KMS-11 (cell line): ENCODE measurements around the gene AGAP4.
"Not testable (repeated sequence)": the region's sequence is repeated elsewhere in the genome, so short reads cannot be mapped to it uniquely, and the experiment has no call there.

Source experiments
- H2AFZ ChIP-seq: fragments of 200-600 bp; sonication (generic); 2 replicates; pipeline ENCODE4 v1.6.1; 2016; ENCODE audit warnings: antibody characterized with exemption, mixed run types, low read depth
- H3K27ac ChIP-seq: fragments of 200-600 bp; sonication (generic); 2 replicates; pipeline ENCODE4 v1.6.1; 2016; ENCODE audit warnings: mild to moderate bottlenecking, mixed run types
- H3K27me3 ChIP-seq: fragments of 200-600 bp; sonication (generic); 2 replicates; pipeline ENCODE4 v1.6.1; 2017; ENCODE audit warnings: mild to moderate bottlenecking, low read depth, mixed run types, moderate library complexity; ENCODE audit not compliant: insufficient read depth
- H3K36me3 ChIP-seq: fragments of 200-600 bp; sonication (generic); 2 replicates; pipeline ENCODE4 v1.6.1; 2017; ENCODE audit warnings: mild to moderate bottlenecking, mixed run types; ENCODE audit not compliant: insufficient read depth
- H3K4me1 ChIP-seq: fragments of 200-600 bp; sonication (generic); 2 replicates; pipeline ENCODE4 v1.6.1; 2016; ENCODE audit warnings: mild to moderate bottlenecking, low read depth, mixed run types; ENCODE audit not compliant: poor library complexity, severe bottlenecking
- H3K4me2 ChIP-seq: fragments of 200-600 bp; sonication (generic); 2 replicates; pipeline ENCODE4 v1.7.0; 2016; ENCODE audit warnings: mild to moderate bottlenecking, mixed run types
- H3K4me3 ChIP-seq: fragments of 200-600 bp; sonication (generic); IDR thresholded peaks from 2 replicates; pipeline ENCODE4 v1.6.1; 2017; ENCODE audit warnings: low read depth, low read length, mixed read lengths; ENCODE audit not compliant: insufficient read depth
- H3K79me2 ChIP-seq: fragments of 200-600 bp; sonication (generic); 2 replicates; pipeline ENCODE4 v1.6.1; 2016; ENCODE audit warnings: low read depth, mixed run types; ENCODE audit not compliant: insufficient read depth
- H3K9ac ChIP-seq: fragments of 200-600 bp; sonication (generic); 2 replicates; pipeline ENCODE4 v1.6.1; 2016; ENCODE audit warnings: mild to moderate bottlenecking, mixed run types
- H4K20me1 ChIP-seq: fragments of 200-600 bp; sonication (generic); 2 replicates; pipeline ENCODE4 v1.6.1; 2016; ENCODE audit warnings: mild to moderate bottlenecking, mixed run types; ENCODE audit not compliant: insufficient read depth

Gene AGAP4

GRCh38 chr10:45847400-45847799, at the start of gene AGAP4:
AGAP4 (minus strand) TSS chr10:45847500; CDS start chr10:45847347, 153 bp downstream.
- not testable (repeated sequence) for H3K36me3 ChIP-seq, H4K20me1 ChIP-seq, H3K4me3 ChIP-seq, H3K9ac ChIP-seq, H3K4me2 ChIP-seq, H3K79me2 ChIP-seq, H3K27ac ChIP-seq, H3K27me3 ChIP-seq, H2AFZ ChIP-seq, H3K4me1 ChIP-seq

DNA sequence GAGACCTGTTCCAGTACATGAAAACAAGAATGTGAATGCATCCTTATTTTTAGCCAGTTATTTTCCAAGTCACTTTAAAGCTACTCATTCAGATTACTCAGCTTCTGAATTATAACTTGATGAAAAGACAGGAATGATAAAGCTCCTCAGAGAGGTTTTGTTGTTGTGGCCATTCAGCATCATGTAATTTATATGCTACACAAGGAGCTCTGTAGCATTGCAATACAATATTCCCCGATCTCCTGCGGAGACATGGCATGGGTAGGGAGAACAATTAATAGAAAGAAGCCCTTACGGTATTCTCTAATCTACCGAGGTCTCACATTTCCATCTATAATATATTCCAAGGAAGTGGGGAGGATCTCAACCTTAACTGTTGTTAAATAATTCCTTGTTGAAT, 43.4 kb upstream of the AGAP4 start:
- not testable (repeated sequence) for H3K27ac ChIP-seq, H2AFZ ChIP-seq, H3K79me2 ChIP-seq, H3K4me1 ChIP-seq, H3K4me3 ChIP-seq, H4K20me1 ChIP-seq, H3K36me3 ChIP-seq, H3K4me2 ChIP-seq, H3K9ac ChIP-seq, H3K27me3 ChIP-seq

- not testable (repeated sequence) for H4K20me1 ChIP-seq, H3K27me3 ChIP-seq, H2AFZ ChIP-seq, H3K4me2 ChIP-seq, H3K79me2 ChIP-seq, H3K36me3 ChIP-seq, H3K9ac ChIP-seq, H3K4me3 ChIP-seq, H3K27ac ChIP-seq, H3K4me1 ChIP-seq
These were observed 42.4 kb upstream of the AGAP4 start for GRCh38 chr10:45889539-45890230.

- not testable (repeated sequence) for H3K36me3 ChIP-seq, H3K9ac ChIP-seq, H3K27me3 ChIP-seq, H3K4me2 ChIP-seq, H4K20me1 ChIP-seq, H3K79me2 ChIP-seq, H2AFZ ChIP-seq, H3K27ac ChIP-seq, H3K4me1 ChIP-seq, H3K4me3 ChIP-seq
These were observed 35.6 kb upstream of the AGAP4 start for GRCh38 chr10:45882880-45883279.

GRCh38 chr10:45865404-45865803, 18.1 kb upstream of the AGAP4 start:
- not testable (repeated sequence) for H3K36me3 ChIP-seq, H2AFZ ChIP-seq, H3K4me1 ChIP-seq, H3K9ac ChIP-seq, H4K20me1 ChIP-seq, H3K4me2 ChIP-seq, H3K27ac ChIP-seq, H3K27me3 ChIP-seq, H3K79me2 ChIP-seq, H3K4me3 ChIP-seq

GRCh38 chr10:45864264-45864663, 17.0 kb upstream of the AGAP4 start:
- H3K79me2 ChIP-seq, H4K20me1 ChIP-seq, H3K4me3 ChIP-seq, H3K36me3 ChIP-seq, H3K27me3 ChIP-seq, H3K9ac ChIP-seq, H3K4me2 ChIP-seq, H2AFZ ChIP-seq, H3K4me1 ChIP-seq, H3K27ac ChIP-seq: not testable (repeated sequence)

GRCh38 chr10:45863632-45864031, 16.3 kb upstream of the AGAP4 start:
- not testable (repeated sequence) for H3K9ac ChIP-seq, H3K27ac ChIP-seq, H2AFZ ChIP-seq, H3K4me1 ChIP-seq, H3K4me2 ChIP-seq, H4K20me1 ChIP-seq, H3K27me3 ChIP-seq, H3K79me2 ChIP-seq, H3K4me3 ChIP-seq, H3K36me3 ChIP-seq

DNA sequence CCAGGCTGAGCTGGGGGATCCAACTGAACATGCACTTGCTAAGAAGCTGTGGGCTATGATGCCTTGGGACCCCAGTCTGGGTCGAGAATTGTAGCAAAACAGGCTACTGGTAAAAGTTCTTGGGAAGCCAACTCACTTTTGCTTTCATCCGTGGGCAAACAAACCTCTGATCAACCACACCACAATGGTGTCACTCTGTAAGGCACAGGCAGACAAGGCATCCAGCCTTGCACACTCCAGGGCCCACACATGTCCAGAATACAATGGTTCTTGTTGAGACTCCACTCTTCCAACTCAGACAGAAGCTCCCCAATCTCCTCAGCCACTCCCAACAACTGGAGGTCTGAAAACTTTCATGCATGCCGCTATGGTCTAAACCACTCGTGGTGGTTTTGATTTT, 10.6 kb upstream of the AGAP4 start:
- H3K27me3 ChIP-seq, H3K36me3 ChIP-seq, H3K9ac ChIP-seq, H3K4me2 ChIP-seq, H4K20me1 ChIP-seq, H3K27ac ChIP-seq, H3K4me1 ChIP-seq, H3K4me3 ChIP-seq, H3K79me2 ChIP-seq, H2AFZ ChIP-seq: not testable (repeated sequence)

- H3K27me3 ChIP-seq, H3K36me3 ChIP-seq, H3K79me2 ChIP-seq, H3K4me2 ChIP-seq, H2AFZ ChIP-seq, H3K9ac ChIP-seq, H3K4me3 ChIP-seq, H3K4me1 ChIP-seq, H4K20me1 ChIP-seq: not testable (repeated sequence)
- H3K27ac ChIP-seq, result peak overlapping the region; percentile 40; the same call in 1 of the 2 replicates
These were observed 1.2 kb upstream of the AGAP4 start for GRCh38 chr10:45848467-45848866.

DNA sequence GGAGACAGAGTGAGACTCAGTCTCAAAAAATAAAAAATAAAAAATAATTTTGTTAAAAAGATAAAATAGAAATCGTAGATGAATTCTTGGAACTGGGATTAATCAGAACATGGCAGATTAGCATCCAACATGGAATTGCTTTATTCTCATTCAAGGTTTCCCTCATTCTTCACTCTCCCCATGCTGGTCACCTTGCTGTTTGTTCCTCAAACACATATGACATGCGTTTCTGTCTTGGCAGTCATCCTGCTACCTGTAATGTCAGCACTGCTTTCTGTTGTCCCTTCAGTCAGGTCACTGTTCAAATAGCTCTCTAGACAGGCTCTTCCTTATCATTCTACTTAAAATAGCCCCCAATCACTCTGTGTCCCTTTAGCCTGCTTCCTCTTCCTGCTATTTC, 24.4 kb downstream of the AGAP4 start:
- not testable (repeated sequence) for H3K4me2 ChIP-seq, H4K20me1 ChIP-seq, H3K36me3 ChIP-seq, H3K79me2 ChIP-seq, H3K27ac ChIP-seq, H3K4me1 ChIP-seq, H2AFZ ChIP-seq, H3K27me3 ChIP-seq, H3K4me3 ChIP-seq, H3K9ac ChIP-seq
